ENCODE data around the gene FBXO24. TPM values are rescaled to one million over a fixed set of nuclear protein-coding genes. Genes with fewer than 3 reads are reported as not detected.
A peak's percentile ranks its signal among the peaks of the same experiment; 100 is the strongest.

FBXO24 gene
- total and polyA plus RNA-seq, 10 of the 15 experiments (the other 5 are each of a cell fraction or from before 2014, with no cell fraction given): 0.11 to 0.96 (median 0.27) TPM; not detected in 4

- peak; percentile 99 for TF ChIP-seq NKRF (conservative IDR thresholded peaks at IDR 0.05)
- peak; percentile 56 for TF ChIP-seq PBX3 (IDR thresholded peaks at IDR 0.05; ENCODE audit: insufficient replicate concordance, low read depth, low read length)
- TF ChIP-seq SREBF2 (IDR thresholded peaks at IDR 0.05; ENCODE audit: low read length): no peak
- 0 out of 2 replicates have a peak, but pooled peaks have one; percentile 90 for TF ChIP-seq HDAC2 (IDR thresholded peaks at IDR 0.05)
- no peak for TF ChIP-seq ZNF274 (IDR thresholded peaks at IDR 0.05; ENCODE audit: insufficient read depth, insufficient read length)
- no peak for TF ChIP-seq MTA2 (IDR thresholded peaks at IDR 0.05; ENCODE audit: low read depth)
- TF ChIP-seq BHLHE40 (IDR thresholded peaks at IDR 0.05; ENCODE audit: borderline replicate concordance in 1 of 2, low read depth in 2 of 2, low read length in 1 of 2): peak; percentile 84 to 95
- peak; percentile 28 for TF ChIP-seq RELA (IDR thresholded peaks at IDR 0.05; ENCODE audit: borderline replicate concordance, partially characterized antibody)
- no peak for TF ChIP-seq ATF3 (IDR thresholded peaks at IDR 0.05; ENCODE audit: borderline replicate concordance, extremely low read depth, low read depth, low read length)
- TF ChIP-seq NR2C1 (IDR thresholded peaks at IDR 0.05): no peak
- TF ChIP-seq, protein P1, sequence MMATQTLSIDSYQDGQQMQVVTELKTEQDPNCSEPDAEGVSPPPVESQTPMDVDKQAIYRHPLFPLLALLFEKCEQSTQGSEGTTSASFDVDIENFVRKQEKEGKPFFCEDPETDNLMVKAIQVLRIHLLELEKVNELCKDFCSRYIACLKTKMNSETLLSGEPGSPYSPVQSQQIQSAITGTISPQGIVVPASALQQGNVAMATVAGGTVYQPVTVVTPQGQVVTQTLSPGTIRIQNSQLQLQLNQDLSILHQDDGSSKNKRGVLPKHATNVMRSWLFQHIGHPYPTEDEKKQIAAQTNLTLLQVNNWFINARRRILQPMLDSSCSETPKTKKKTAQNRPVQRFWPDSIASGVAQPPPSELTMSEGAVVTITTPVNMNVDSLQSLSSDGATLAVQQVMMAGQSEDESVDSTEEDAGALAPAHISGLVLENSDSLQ (IDR thresholded peaks at IDR 0.05): peak; percentile 93
- TF ChIP-seq KDM1A (IDR thresholded peaks at IDR 0.05; ENCODE audit: borderline replicate concordance): no peak
- TF ChIP-seq RELB (IDR thresholded peaks at IDR 0.05; ENCODE audit: low read depth): peak; percentile 57
- TF ChIP-seq FOS (IDR thresholded peaks at IDR 0.05; ENCODE audit: borderline replicate concordance, extremely low read depth, insufficient read length): peak; percentile 59
- TF ChIP-seq JUNB (IDR thresholded peaks at IDR 0.05): no peak
- TF ChIP-seq SIN3A (IDR thresholded peaks at IDR 0.05; ENCODE audit: low read depth, low read length): peak; percentile 99
- TF ChIP-seq CREM (IDR thresholded peaks at IDR 0.05; ENCODE audit: low read depth): peak; percentile 91
- no peak for TF ChIP-seq ZNF217 (IDR thresholded peaks at IDR 0.05)
- peak; percentile 90 for TF ChIP-seq POLR2A (IDR thresholded peaks at IDR 0.05; ENCODE audit: low read depth, low read length)
- peak; percentile 91 for TF ChIP-seq NFYB (IDR thresholded peaks at IDR 0.05; ENCODE audit: insufficient read depth, low read depth, low read length)
- peak; percentile 59; the same call in 1 of the 2 replicates for TF ChIP-seq POLR2AphosphoS5 (IDR thresholded peaks at IDR 0.05; ENCODE audit: low read length)
- TF ChIP-seq RFX5 (IDR thresholded peaks at IDR 0.05; ENCODE audit: low read depth, low read length): peak; percentile 88
- TF ChIP-seq PAX5 (IDR thresholded peaks at IDR 0.05; ENCODE audit: borderline replicate concordance, low read depth, low read length): no peak; the same call in 1 of the 2 replicates
- TF ChIP-seq MYC (IDR thresholded peaks at IDR 0.05; ENCODE audit: insufficient read depth, insufficient read length, insufficient replicate concordance, low read length, severe bottlenecking): peak; percentile 70
- peak; percentile 69 for TF ChIP-seq YY1 (IDR thresholded peaks at IDR 0.05; ENCODE audit: low read depth, low read length)
These were observed 47.3 kb upstream of the FBXO24 start, which contains the start of gene AGFG2 (continued) for GRCh38 chr7:100538654-100539435.

Data from GM12878 (cell line).